ENCODE results near the gene KDM4E. TPM values are rescaled to one million over a fixed set of nuclear protein-coding genes. Genes with fewer than 3 reads are reported as not detected.

The KDM4E gene
- not detected for total RNA-seq

GRCh38 chr11:95024958-95025357 lies at the start of gene KDM4E:
Gene KDM4E, plus strand, starts transcription at chr11:95025258. Its CDS starts 300 bp downstream, at chr11:95025558.
- TF ChIP-seq EP300 (IDR thresholded peaks at IDR 0.05; ENCODE audit: low read depth) (no peak), POLR2A (IDR thresholded peaks at IDR 0.05) (no peak), POLR2AphosphoS5 (IDR thresholded peaks at IDR 0.05) (no peak), CTCF (IDR thresholded peaks at IDR 0.05) (no peak)
- in situ Hi-C loops (cut with MboI; ENCODE audit: low pct_ligation_motif_present in 1 of 4, low pct_unique_long_range_greater_than_20kb in 1 of 4, low sequenced_read_pairs in 3 of 4) (no loop called here), intact Hi-C loops (cut with DNase I; ENCODE audit: low total_unique reads) (no loop called here)
- no peaks in the 10 kb centered on the region for H3K9me3 ChIP-seq
- no peak for DNase-seq
- no peaks in the 10 kb centered on the region for H3K27me3 ChIP-seq
- no peaks in the 10 kb centered on the region for H3K4me1 ChIP-seq
- H3K36me3 ChIP-seq = no peaks in the 10 kb centered on the region
- no peak within 1 kb of the TSS for H3K27ac ChIP-seq
- no peak within 1 kb of the TSS for H3K4me3 ChIP-seq
- WGBS, 2 donors (ENCODE audit: low coverage in 1 of 2) = 87 to 100% methylated on average over 1 of the region's 1 CpG

GRCh38 chr11:94975599-94975998 lies 49.5 kb upstream of the KDM4E start:
- H3K9me3 ChIP-seq = no peaks in the 10 kb centered on the region
- no peak for DNase-seq
- no peak for TF ChIP-seq POLR2A (IDR thresholded peaks at IDR 0.05)
- TF ChIP-seq EP300 (IDR thresholded peaks at IDR 0.05; ENCODE audit: low read depth) = no peak
- no peak for TF ChIP-seq POLR2AphosphoS5 (IDR thresholded peaks at IDR 0.05)
- no peak for TF ChIP-seq CTCF (IDR thresholded peaks at IDR 0.05)
- in situ Hi-C loops (cut with MboI; ENCODE audit: low pct_ligation_motif_present in 1 of 4, low pct_unique_long_range_greater_than_20kb in 1 of 4, low sequenced_read_pairs in 3 of 4) = loop anchor here in 2 of 4 donors (10.0 to 25.0 kb wide), 2 partner anchors 89 to 162 kb away; partner anchors contain the start of gene SRSF8 (in 2 of the 2)
- peaks cover 5 to 20% (median 12%) of the 10 kb centered on the region in 4 donors for H3K4me1 ChIP-seq
- no peak overlapping the region for H3K27ac ChIP-seq
- intact Hi-C loops (cut with DNase I; ENCODE audit: low total_unique reads) = no loop called here
- no peak overlapping the region for H3K4me3 ChIP-seq
- WGBS, 2 donors (ENCODE audit: low coverage in 1 of 2) = 75 to 88% methylated on average over 1 of the region's 1 CpG
- no peaks in the 10 kb centered on the region for H3K27me3 ChIP-seq
- H3K36me3 ChIP-seq = peaks cover 0 to 13% (median 0%) of the 10 kb centered on the region in 4 donors

- DNase-seq = no peak
- H3K27me3 ChIP-seq = peaks cover 5% of the 10 kb centered on the region
- H3K4me1 ChIP-seq = no peaks in the 10 kb centered on the region
- in situ Hi-C loops (cut with MboI; ENCODE audit: low pct_ligation_motif_present in 1 of 4, low pct_unique_long_range_greater_than_20kb in 1 of 4, low sequenced_read_pairs in 3 of 4) (loop anchor here in 1 of 4 donors (25.0 kb wide), 1 partner anchor 150 kb away; no protein-coding TSS in a partner anchor), intact Hi-C loops (cut with DNase I; ENCODE audit: low total_unique reads) (no loop called here)
- no peaks in the 10 kb centered on the region for H3K36me3 ChIP-seq
- no peak overlapping the region for H3K4me3 ChIP-seq
- TF ChIP-seq POLR2AphosphoS5 (IDR thresholded peaks at IDR 0.05) (no peak), EP300 (IDR thresholded peaks at IDR 0.05; ENCODE audit: low read depth) (no peak), POLR2A (IDR thresholded peaks at IDR 0.05) (no peak), CTCF (IDR thresholded peaks at IDR 0.05) (no peak)
- WGBS, 2 donors (ENCODE audit: low coverage in 1 of 2) = 68 to 77% methylated on average over 3 to 4 of the region's 4 CpGs
- H3K9me3 ChIP-seq = no peaks in the 10 kb centered on the region
- H3K27ac ChIP-seq = no peak overlapping the region
Observed at GRCh38 chr11:94987378-94987777, 37.7 kb upstream of the KDM4E start.

GRCh38 chr11:94988748-94989147 lies 36.3 kb upstream of the KDM4E start:
- peaks cover 5% of the 10 kb centered on the region for H3K27me3 ChIP-seq
- no peak overlapping the region for H3K4me3 ChIP-seq
- intact Hi-C loops (cut with DNase I; ENCODE audit: low total_unique reads) (no loop called here), in situ Hi-C loops (cut with MboI; ENCODE audit: low pct_ligation_motif_present in 1 of 4, low pct_unique_long_range_greater_than_20kb in 1 of 4, low sequenced_read_pairs in 3 of 4) (loop anchor here in 1 of 4 donors (25.0 kb wide), 1 partner anchor 149 kb away; no protein-coding TSS in a partner anchor)
- no peak for DNase-seq
- H3K4me1 ChIP-seq = no peaks in the 10 kb centered on the region
- H3K9me3 ChIP-seq = no peaks in the 10 kb centered on the region
- H3K36me3 ChIP-seq = no peaks in the 10 kb centered on the region
- TF ChIP-seq CTCF (IDR thresholded peaks at IDR 0.05) = no peak
- TF ChIP-seq EP300 (IDR thresholded peaks at IDR 0.05; ENCODE audit: low read depth) = no peak
- no peak for TF ChIP-seq POLR2AphosphoS5 (IDR thresholded peaks at IDR 0.05)
- no peak for TF ChIP-seq POLR2A (IDR thresholded peaks at IDR 0.05)
- no peak overlapping the region for H3K27ac ChIP-seq
- WGBS, 2 donors (ENCODE audit: low coverage in 1 of 2) = 57 to 67% methylated on average over 1 of the region's 1 CpG

Data from transverse colon (tissue), 4 donors.